ENCODE results near the gene TM4SF1.

The TM4SF1 gene, protein sequence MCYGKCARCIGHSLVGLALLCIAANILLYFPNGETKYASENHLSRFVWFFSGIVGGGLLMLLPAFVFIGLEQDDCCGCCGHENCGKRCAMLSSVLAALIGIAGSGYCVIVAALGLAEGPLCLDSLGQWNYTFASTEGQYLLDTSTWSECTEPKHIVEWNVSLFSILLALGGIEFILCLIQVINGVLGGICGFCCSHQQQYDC

DNA sequence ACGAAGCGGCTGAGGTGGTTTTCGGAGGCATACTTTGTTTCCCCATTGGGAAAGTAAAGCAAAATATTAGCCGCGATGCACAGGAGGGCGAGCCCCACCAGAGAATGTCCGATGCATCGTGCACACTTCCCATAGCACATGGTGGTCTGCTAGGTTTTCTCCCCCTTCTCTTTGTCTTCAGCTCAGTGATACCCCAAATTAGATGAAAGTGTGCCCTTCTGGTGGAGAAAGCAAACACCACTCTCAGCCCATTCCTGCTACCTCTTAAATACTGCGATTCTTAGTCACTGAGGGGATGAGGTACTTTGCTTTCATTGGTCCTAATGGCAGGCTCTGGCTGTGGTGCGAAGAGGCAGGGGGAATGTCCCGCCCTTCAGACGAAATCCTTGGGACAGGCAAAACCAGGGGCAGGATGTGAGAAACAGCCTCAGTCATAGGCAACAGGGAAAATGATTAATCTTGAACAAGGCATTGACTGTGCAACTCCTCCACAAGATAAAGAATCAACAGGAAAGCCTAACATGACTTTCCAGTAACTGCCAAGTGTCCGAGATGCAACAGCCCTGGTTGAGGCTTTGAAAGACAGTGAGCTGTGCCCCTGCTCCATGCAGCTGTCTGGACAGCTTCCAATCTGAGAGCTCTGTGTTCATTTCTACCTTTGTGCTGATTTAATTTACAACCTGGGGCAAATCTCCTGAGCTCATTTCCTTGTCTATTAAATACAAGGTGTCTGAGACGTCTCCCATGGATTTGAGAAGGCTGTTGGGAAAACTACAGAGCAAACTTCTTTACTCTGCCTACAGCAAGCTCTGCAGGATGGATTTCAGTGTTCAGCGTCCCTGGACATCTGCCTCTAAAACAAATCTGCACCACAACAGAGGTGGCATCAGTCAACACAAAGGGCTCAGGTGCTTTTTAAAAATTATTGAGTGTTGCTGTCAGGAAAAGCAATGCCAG is at the start of gene TM4SF1:
TSS of gene TM4SF1 (minus strand) at position 242 of the 957 bp plus-strand sequence. CDS start at position 140, 102 bp downstream.
- DNase-seq (ENCODE audit: low spot score), result peak; percentile 54

DNA sequence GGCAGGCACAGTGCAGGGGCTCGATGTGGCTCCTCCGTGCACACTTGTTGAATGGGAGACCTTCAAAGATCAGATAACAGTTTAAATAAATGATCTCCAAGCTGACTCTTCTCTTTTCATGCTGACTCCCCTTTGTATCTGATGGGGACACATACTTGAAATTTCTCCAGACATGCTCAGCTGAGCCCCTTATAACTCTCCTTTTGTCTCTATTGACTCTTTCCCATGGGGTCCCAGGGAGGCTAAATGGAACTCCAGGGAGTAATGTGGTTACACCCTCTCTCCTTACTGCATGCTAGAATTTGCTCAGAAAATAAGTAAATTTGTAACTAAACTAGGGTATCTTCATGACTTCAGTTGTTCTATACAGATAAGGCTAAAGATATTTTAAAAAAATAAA is 48.9 kb upstream of the TM4SF1 start:
- DNase-seq (ENCODE audit: low spot score), result no peak

DNA sequence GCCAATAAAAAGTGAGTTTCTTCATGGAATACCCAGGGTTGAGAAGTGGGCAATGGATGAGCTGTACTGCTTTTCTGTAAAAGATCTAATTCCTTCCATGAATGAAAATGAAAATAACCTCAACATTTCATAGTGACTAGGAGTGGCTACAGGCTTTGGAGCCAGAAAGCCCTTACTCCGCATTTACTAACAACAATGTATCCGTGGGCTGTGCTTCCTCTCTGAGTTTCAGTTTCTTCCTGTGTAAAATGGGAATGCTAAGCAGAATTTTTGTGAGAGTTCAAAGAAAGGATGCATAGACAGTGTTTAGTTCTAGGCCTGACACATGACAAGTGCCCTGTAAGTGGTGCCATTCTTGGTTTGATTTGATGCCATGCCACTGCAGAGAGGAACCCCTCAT is 47.5 kb upstream of the TM4SF1 start:
- DNase-seq (ENCODE audit: low spot score), result no peak

DNA sequence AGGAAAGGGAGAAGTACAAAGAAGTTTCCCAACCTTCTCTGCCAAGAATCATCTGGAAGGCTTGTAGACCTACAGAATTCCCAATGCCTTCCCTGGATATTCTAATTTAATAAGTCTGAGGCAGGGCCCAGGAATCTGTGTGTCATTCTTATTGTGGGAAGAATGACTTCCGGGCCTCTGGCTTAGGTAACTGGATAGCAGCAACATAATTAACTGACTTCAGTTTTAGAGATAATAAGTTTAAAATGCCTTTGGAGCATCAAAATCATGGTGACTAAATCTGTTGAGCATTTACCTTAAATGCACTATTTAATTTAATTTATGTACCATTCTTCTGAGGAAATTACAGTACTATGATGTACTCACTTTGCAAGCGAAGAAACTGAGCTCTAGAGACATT is 44.3 kb upstream of the TM4SF1 start:
- no peak for DNase-seq (ENCODE audit: low spot score)

DNA sequence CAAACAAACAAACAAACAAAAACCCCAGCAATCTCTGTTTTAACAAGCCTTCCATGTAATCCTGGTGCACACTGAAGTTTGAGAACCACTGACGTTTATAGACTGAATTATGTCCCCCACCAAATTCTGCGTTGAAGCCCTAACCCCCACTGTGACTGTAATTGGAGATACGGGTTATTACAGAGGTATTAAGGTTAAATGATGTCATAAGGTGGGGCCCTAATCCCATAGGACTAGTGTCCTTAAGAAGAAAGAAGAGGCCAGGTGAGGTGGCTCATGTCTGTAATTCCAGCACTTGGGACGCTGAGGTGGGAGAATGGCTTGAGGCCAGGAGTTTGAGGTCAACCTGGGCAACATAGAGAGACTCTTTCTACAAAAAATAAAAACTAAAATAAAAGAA is 42.4 kb upstream of the TM4SF1 start:
- no peak for DNase-seq (ENCODE audit: low spot score)

DNA sequence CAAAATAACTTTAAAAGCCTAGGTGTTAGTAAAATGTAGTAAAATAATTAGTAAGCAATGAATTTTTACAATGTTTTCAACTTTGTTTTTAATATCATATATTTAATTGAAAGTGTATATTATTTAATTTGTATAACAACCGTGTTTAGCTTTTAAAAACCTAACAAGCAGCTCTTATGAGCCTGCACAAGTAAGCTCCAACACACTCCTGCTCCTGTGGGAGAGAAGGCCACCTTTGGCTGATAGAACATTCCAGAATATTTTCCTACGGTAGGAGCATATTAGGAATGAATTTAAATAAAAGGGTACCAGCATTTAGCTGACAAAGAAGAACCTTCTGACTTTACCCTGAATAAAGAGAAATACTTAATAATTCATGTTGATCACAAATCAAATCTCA is 40.3 kb upstream of the TM4SF1 start:
- DNase-seq (ENCODE audit: low spot score), result no peak

DNA sequence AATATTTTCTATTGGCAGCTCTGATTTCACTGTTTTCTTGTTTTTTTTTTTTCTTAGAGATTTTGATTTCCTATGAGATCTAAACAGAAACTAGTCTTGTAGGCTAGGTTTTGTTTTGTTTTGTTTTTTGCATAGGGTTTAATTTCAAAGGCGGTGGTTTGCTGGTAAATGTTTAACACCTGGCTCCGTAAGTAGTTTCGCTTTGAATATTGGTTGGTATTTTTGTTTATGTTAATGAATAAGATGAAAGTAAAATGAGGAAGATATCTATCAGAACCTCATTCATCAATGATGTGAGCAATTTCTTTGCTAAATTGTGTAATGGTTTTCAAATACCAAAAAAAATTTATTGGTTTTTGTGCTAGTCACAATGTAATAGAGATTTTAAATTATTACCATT is 39.7 kb upstream of the TM4SF1 start:
- DNase-seq (ENCODE audit: low spot score), result no peak

DNA sequence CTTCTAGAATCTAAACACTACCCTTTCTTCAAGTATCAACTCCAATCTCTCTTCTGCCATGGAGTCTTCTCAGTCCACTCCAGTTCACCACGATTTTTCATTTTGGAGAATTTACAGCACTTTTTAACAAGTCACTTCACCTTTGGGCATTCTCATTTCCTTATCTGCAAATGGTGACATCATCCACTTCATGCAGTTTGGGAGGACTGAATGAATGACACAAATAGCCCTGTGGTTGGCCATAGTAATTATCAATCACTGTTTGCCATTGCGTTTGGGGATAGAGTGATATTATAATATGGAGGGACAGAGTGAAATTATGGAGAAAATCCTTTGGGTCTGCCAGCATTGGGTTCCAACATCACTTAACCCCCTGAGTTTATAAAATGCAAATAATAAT is 38.0 kb upstream of the TM4SF1 start:
- no peak for DNase-seq (ENCODE audit: low spot score)

DNA sequence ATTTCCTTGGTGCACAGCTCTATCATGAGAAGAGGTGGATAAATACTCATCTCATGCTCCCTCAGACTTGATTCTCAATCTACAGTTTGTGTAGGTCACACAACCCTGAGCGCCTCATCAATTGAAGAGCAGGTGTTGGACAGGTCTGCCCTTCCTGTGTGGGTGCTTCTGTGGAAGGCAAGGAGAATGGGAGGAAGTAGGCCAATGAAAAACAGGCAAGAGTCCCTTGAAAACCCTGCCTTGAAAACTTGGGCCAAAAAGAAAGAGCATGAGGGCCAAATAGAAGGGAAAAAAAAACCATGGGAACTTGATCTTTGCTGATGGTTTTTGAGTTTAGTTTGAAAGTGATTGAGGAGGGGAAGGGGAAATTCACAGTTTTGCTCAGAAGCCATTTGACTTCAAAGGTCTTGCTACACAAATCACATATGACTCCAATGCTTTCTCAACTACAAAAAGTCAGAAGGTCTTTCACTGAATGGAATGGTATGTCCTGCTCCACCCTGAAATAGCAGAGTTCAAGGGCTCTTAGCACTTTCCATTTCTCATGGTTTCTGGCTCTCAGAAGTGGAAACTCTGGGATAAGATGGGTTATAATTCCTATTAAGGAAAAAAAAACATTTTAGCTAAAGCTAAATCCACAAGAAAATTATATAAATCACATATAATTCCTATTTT is 37.2 kb upstream of the TM4SF1 start:
- no peak for DNase-seq (ENCODE audit: low spot score)

DNA sequence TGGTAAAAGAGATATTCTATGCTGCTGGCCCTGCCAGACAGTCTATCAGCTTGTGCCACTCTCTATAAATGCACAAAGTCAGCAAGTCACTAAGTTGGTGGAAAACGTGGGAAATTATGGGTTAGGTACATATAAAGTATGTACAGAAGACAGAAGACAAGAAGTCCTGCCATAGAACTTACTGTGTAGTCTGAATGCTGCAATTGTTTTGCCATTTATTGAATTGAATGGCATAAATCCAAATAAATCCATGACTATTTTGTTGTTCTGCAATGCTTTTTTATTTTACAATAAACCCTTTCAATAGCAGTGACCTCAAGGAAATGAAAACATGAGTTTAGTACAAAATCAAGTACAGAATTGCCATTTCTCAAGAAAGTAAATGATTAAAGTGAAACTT is 34.1 kb upstream of the TM4SF1 start:
- no peak for DNase-seq (ENCODE audit: low spot score)

DNA sequence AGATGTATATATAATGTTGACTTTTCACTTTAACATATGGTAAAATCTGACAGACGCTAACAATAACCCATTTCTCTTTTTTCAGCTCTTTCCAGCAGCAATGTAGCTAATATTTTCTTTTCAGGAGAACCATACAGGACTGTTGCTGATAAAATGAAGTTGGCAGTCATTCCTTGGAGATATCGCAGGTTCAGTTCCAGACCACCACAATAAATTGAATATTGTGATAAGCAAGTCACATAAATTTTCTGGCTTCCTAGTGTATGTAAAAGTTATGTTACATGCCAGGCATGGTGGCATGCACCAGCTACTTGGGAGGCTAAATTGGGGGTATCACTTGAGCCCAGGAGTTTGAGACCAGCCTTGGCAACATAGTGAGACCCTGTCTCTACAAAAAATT is 31.9 kb upstream of the TM4SF1 start:
- no peak for DNase-seq (ENCODE audit: low spot score)

DNA sequence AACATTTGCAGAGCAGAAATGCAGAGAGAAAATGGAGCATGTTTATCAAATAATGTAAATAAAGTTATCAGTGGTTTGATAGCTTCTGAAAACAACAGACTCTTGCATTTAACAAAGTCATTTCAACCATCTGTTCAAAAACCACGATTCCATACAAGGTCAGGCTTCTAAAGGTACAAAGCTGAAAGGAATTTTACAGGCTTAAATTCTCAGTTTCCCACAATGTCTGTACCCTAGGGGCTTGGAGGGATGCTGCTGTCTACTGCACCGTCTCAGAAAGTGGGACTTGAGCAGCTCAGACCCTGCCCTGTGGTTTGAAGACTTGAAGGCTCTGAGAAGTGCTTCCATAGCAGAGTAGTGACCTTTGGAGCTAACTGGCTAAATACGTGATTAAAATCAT is 30.4 kb upstream of the TM4SF1 start:
- DNase-seq (ENCODE audit: low spot score), result no peak

DNA sequence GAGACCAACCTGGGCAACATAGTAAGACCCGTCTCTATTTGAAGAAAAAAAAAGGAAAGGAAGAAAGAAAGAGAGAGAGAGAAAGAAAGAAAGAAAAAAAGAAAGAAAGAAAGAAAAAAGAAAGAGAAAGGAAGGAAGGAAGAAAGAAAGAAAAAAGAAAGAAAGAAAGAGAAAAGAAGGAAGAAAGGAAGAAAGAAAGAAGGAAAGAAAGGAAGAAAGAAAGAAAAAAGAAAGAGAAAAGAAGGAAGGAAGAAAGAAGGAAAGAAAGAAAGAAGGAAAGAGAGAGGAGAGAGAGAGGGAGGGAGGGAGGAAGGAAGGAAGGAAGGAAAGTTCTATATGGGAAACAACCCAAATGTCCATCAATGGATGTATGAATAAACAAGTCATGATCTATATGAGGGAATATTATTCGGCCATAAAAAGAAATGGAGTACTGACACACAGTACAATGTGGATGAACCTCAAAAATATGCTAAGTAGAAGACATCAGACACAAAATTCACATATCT is 28.8 kb upstream of the TM4SF1 start:
- no peak for DNase-seq (ENCODE audit: low spot score)

DNA sequence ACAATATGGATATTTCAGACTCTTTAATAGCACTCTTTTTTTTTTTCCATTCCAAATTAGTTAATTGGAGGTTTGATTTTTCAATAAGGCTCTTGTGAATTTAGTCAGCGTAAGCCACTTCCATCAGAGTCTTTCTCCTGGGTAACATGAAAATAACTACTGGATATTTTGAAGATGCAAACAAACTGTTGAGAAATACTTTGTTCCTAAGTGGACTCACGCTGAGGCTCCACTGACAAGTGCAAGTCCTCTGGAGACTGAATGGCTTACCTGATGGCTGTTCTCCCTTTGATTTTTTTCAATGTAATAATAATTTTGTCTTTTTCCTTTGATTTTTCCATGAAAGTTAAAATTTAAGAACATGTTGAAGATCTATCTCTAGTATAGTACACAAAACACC is 26.0 kb upstream of the TM4SF1 start:
- no peak for DNase-seq (ENCODE audit: low spot score)

DNA sequence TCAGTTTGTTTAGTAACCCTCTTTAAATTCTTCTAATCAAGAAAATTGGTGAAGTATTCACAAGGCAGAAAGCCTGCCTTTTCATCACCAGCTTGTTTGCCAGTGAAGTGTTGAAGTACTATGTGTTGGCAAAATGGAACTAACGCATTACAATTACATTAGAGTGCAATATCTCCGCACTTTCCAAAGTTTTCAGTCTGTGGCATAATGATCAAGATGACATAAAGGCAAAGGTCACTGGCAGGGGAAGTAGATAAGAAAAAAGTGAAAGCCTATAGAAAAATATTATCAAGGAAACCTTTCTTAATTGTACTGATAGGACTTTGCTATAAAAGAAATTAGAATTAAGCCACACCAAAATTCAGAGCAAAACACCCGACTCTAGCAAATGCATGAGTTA is 25.0 kb upstream of the TM4SF1 start:
- DNase-seq (ENCODE audit: low spot score), result no peak

DNA sequence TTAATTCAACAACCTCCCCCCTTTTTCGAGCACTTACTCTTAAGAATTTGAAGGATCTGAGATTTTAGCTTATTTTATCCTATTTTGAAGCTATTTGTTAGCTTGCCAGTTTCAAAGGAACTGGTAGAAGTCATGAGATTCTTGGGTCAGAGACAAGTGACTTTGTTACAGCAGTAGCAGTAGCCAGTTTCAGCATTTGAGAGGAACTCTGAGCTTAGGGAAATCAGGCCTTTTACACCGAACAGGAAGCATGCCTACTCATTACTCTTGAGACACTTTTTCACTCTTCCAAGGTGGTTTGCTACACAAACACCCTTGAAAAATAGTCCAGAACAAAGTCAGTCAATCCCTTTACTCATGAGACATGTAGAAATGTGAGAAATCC is 24.5 kb upstream of the TM4SF1 start:
- no peak for DNase-seq (ENCODE audit: low spot score)

DNA sequence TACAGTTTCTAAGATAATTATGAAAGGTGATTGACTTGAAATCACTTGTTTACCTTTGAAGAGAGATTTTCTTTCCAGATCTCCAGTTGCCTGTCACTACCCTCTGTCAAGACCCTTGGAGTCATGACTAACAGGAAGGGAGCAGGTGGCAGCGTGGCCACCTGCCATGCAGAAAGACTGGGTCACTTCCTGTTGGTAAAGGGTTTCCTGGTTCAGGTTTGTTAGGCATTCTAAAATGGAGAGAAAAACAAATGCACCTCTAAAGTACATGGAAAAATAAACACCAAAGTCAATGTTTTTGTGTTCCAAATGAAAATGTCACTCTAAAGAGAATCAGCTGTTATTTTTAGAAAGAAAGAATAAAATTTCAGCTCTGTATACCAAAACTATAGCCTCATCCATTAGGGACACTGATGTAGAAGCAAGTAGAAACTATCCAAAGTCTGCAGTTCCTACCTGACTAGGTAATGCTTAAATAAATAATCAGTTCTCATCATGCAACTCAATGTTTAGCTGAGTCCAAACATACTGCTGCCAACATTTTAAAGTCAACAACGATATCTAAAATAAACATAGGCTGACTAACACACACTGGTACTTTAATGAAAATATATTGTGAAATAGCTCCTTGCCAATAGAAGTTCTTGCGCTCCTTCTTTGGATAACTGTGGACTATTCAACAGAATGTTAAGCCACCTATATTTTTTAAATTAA is 23.9 kb upstream of the TM4SF1 start:
- no peak for DNase-seq (ENCODE audit: low spot score)

DNA sequence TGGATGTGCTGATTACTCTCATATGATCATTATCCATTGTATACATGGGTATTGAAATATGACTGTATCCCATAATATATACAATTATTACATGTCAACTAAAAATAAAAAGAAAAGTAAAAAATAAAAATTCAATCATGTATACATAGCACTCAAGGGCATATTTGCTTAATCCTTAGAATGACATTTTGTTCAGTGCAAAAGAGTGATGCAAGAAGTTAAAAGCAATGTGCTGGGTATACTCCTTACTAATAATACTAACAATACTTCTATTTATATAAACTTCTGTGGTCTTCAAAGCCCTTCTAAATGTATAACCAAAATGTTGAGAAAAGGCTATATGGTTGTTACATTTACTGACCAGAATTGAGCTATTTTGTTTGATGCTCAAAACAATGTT is 23.2 kb upstream of the TM4SF1 start:
- no peak for DNase-seq (ENCODE audit: low spot score)

DNA sequence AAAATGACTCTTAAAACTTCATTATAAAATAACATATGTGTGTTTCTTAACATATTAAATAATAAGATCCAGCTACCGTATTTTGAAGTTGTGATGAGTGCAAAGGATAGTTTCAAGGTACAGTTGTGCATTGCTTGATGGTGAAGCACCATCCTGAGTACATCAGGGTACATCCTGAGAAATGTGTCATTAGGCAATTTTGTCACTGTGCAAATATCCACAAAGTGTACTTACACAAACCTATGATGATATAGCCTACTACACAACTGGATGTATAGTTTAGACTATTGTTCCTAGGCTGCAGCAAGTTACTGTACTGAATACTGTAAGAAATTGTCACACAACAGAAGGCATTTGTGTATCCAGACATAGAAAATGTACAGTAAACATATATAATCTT is 20.8 kb upstream of the TM4SF1 start:
- no peak for DNase-seq (ENCODE audit: low spot score)

DNA sequence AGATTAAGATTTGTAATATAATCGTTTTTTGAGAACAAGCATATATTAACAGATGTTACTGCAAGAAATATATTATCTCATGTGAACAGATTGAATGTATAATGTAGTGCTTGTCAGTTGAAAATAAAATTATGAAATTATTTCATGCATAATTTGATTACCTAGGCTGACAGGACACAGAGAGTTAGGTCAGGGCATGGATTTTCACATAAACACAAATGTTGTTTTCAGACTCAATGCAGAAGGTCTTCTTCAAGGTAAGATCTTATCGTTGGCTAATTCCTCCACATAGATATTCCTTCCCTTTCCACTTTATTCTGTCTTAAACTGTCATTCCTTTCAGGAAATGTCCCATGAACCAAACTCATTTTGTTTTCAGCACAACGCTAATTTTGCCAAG is 20.1 kb upstream of the TM4SF1 start:
- no peak for DNase-seq (ENCODE audit: low spot score)

DNA sequence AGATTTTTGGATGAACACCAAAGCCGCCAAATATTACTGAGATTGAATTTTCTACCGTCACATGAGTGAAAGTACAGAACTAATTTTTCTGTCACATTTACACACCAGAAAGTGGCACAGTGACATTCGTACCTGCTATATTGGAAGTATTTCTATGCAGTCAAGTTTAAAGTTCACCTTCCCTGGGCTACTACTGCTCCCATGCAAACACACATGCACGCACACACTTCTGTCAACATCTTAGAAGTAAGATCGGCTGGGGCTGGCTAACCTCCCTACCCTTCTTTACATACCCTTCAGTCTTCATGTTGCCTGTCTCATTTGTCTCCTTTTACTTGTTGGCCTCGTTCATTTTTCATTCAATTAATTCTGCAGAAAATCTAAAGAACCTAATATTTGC is 19.0 kb upstream of the TM4SF1 start:
- no peak for DNase-seq (ENCODE audit: low spot score)

Data from HuH-7.5 (cell line).